ENCODE results near the gene CCDC88C.

DNA sequence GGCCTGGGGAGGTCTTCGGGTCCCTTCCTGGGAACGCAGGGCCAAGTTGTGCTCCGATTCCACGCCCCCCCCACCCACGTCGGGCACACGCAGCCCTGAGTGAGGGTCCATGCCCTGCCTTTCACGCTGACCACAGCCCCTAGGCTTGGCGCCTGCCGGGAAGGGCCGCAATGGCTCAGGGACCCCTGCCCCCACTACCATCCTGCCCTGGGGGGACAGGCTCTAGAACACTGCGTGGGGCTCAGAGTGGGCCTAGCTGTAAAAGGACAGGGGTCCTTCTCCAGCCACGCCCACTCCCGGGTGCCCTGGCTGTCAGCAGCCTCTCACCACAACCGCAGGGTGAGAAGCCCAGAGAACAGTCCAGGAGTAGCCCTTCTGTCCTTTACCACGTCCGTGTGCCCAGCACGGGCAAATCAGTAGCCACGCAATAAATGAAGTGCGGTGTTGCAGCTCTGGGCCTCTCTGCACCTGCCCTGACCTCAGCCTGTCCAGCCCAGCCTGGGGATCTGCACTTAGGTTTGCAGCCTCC lies 163.8 kb downstream of the CCDC88C start:
- TF ChIP-seq CTCF (IDR thresholded peaks at IDR 0.05) (no peak), POLR2A (IDR thresholded peaks at IDR 0.05) (no peak)
